HG03108 (cell line): ENCODE data around the gene TRIM68.

ENCODE experiments used
- ATAC-seq: cut with Tn5 transposase; IDR thresholded peaks from one replicate; pipeline ENCODE4 v1.9.1; 2021; ENCODE audit warnings: moderate library complexity; ENCODE audit not compliant: unreplicated experiment

TRIM68 gene

DNA sequence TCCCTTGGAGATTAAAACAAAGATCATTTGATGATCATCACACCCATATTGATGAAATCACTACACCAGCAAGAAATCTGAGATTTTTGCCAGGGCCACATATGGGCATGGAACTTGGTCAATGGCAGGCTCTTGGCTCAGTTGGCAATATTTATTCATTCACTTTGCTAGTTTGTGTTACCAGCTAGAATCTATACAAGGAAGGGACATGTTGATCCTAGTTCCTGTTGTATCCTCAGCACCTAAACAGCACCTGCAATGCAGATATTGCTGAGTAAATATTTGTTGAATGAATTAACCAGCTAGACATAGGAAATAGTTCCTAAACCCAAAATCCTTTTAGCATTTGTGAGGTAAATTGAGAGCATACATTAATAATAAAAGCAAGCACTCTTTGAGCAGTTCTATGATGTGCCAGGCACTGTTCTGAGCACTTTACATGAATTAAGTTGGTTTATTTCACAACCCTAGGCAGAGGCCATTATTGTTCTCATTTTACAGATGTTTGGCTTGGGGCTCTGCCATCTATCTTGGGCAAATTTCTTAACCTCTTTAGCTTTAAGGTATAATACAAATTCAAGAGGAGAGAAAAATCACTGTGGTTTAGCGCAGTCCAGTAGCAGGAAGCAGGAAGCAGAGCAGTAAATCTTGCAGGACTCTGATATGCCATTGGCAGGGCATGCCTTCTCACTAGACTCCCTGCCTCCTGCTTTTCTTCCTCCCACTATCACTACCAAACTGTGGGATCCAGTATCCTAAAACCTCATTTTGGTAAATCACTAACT lies 1.6 kb downstream of the TRIM68 start:
- ATAC-seq, result no peak

DNA sequence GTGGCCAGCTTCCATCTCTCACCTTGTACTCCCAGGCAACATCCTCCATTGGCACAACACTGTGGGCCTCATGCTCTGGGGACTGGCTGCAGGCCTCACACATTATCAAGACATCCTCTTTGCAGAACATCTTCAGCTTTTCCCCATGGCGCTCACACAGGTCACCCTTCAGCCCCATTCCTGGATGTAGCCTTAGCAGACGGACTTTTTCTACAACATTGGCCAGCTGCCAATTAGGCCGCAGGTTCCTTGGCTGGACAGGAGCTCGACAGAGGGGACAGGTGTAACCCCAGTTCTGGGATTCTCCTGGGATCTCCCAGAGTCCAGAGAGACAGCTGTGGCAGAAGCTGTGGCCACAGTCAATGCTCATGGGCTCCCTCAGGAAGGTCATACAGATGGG lies 3.0 kb downstream of the TRIM68 start:
- no peak for ATAC-seq

DNA sequence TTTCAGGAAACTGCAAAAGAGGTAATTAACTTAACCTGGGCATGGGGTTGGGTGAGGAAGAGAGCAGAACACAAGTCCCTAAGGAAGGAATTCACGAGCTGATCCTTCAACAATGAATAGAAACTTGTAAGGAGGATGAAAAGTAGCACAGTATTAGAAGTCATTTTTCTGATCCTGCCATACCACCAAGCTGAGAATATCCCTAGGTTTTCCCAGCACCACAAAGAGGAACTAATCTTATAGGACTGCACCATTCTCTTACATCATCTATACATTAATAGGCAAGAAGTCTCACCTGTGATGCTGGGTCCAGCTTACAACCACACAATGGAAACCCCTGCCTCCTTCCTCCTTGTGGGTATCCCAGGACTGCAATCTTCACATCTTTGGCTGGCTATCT lies 14.3 kb downstream of the TRIM68 start, which contains the start of gene OR52I1:
Gene OR52I1, plus strand, starts transcription at position 301 of the 400 bp plus-strand sequence. Its CDS starts 0 bp downstream, at position 301.
- ATAC-seq, result no peak

GRCh38 chr11:4589017-4589416 lies 19.0 kb downstream of the TRIM68 start:
- ATAC-seq, result no peak

GRCh38 chr11:4581443-4581842 lies 26.6 kb downstream of the TRIM68 start, which contains the start of gene OR52I2:
Gene OR52I2 (plus strand): TSS chr11:4581743.
- ATAC-seq, result no peak

- ATAC-seq, result no peak
Observed at GRCh38 chr11:4580124-4580523, 27.9 kb downstream of the TRIM68 start.

- ATAC-seq, result no peak
Observed at GRCh38 chr11:4578624-4579023, 29.4 kb downstream of the TRIM68 start.

GRCh38 chr11:4577761-4578160 lies 30.3 kb downstream of the TRIM68 start:
- ATAC-seq, result no peak

DNA sequence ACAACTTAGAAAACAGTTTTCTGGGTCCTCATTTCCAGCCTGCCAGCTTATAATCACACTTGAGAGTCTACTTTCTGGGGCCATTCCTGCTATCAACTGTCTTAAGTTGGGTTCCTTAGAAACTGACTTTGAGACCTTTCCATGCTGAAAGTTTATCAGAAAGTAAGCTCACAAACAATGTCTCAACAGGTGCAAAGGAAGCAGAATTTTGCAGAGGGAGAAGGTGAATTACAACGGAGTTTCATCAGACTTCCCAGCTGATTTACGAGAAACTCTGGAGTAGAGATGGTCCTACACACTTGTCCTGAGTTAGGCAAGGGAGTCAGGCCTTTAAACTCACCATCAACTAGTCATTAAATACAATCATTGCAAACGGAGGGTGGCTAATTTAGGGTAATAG lies 31.2 kb downstream of the TRIM68 start:
- no peak for ATAC-seq

DNA sequence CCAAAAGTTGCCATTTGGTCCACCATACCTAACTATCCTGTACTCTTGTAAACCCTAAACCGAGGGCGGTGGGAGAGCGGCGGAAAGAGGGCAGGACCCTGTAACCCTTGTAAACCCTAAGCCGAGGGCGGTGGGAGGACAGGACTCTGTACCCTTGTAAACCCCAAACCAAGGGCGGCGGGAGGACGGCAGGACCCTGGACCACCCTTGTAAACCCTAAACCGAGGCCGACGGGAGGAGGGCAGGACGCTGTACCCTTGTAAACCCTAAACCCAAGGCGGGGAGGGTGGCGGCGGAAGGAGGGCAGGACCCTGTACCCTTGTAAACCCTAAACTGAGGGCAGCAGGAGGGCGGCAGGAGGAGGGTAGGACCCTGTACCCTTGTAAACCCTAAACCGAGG lies 39.0 kb downstream of the TRIM68 start:
- no peak for ATAC-seq

GRCh38 chr11:4565371-4565770 lies 42.7 kb downstream of the TRIM68 start:
- no peak for ATAC-seq

GRCh38 chr11:4560467-4560866 lies 47.6 kb downstream of the TRIM68 start:
- ATAC-seq, result no peak

- no peak for ATAC-seq
Observed at GRCh38 chr11:4559527-4560440, 48.2 kb downstream of the TRIM68 start.

DNA sequence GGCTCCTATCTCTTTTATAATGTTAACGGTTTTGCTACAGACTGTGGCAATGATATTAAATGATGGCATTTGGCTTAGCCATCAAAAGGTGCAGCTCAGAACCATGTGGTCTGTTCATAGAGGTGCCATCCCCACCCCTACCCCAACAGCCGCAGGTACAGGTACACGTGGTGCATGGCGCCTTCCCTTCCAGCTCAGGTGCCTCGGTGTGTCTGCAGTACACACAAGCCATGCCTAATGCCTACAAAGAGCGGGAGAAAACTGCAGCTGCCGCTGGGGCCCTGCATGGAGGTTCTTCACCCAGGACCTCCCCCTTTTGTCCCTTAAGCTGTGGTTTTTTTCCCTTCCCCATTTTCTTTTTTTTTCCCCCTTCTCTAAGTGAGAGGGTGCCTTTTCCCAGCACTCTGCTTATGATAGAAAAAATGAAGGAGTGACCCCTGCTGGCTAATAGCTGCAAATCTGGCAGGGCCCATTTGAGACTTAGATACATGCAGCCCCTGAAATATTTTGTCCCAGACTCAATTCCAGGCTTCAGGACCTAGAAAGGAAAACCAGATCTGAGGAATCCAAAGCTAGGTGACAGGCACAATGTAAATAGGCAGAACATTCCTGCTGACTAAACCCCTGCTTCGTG lies 56.6 kb downstream of the TRIM68 start:
- ATAC-seq, result no peak
